ENCODE measurements around the gene NIPAL4. TPM values are rescaled to one million over a fixed set of nuclear protein-coding genes. Genes with fewer than 3 reads are reported as not detected.

NIPAL4 gene
- polyA plus RNA-seq, 1 experiment, result 4.4 TPM

GRCh38 chr5:157520911-157521703 lies 61.1 kb downstream of the NIPAL4 start:
- H3K4me3 ChIP-seq (ENCODE audit: low read depth, low read length), result no peak overlapping the region
- POLR2A ChIA-PET, result no interaction called here
- no peaks in the 10 kb centered on the region; the same call in 1 of the 2 replicates for H3K36me3 ChIP-seq (ENCODE audit: control insufficient read depth, insufficient read depth, low read length)
- CTCF ChIA-PET, result interaction anchor here (1.5 kb wide), 1 partner anchor 11 kb away, joined by 3 read pairs; no protein-coding TSS in a partner anchor
- TF ChIP-seq CTCF (IDR thresholded peaks at IDR 0.05; ENCODE audit: insufficient read depth, low read depth, low read length), result no peak
- H3K27me3 ChIP-seq (ENCODE audit: control insufficient read depth, insufficient read depth, low read length), result no peaks in the 10 kb centered on the region
- no peak for DNase-seq (ENCODE audit: low read depth)

- no peaks in the 10 kb centered on the region for H3K27me3 ChIP-seq (ENCODE audit: control insufficient read depth, insufficient read depth, low read length)
- no peak overlapping the region for H3K4me3 ChIP-seq (ENCODE audit: low read depth, low read length)
- CTCF ChIA-PET, result interaction anchor here (1.5 kb wide), 1 partner anchor 11 kb away, joined by 3 read pairs; no protein-coding TSS in a partner anchor
- no peaks in the 10 kb centered on the region; the same call in 1 of the 2 replicates for H3K36me3 ChIP-seq (ENCODE audit: control insufficient read depth, insufficient read depth, low read length)
- DNase-seq (ENCODE audit: low read depth), result no peak
- POLR2A ChIA-PET, result no interaction called here
- no peak for TF ChIP-seq CTCF (IDR thresholded peaks at IDR 0.05; ENCODE audit: insufficient read depth, low read depth, low read length)
These were observed 61.7 kb downstream of the NIPAL4 start for GRCh38 chr5:157521704-157522029.

GRCh38 chr5:157523976-157524375 lies 64.0 kb downstream of the NIPAL4 start:
- CTCF ChIA-PET, result interaction anchor here (0.8 kb wide), 1 partner anchor 15 kb away, joined by 4 read pairs; no protein-coding TSS in a partner anchor
- POLR2A ChIA-PET, result no interaction called here

More at GRCh38 chr5:157523976-157524375, 64.0 kb downstream of the NIPAL4 start:
- TF ChIP-seq CTCF (IDR thresholded peaks at IDR 0.05; ENCODE audit: insufficient read depth, low read depth, low read length), result no peak
- DNase-seq (ENCODE audit: low read depth), result no peak
- Histone ChIP-seq H3K27me3 (ENCODE audit: control insufficient read depth, insufficient read depth, low read length) (no peaks in the 10 kb centered on the region), H3K36me3 (ENCODE audit: control insufficient read depth, insufficient read depth, low read length) (no peaks in the 10 kb centered on the region), H3K4me3 (ENCODE audit: low read depth, low read length) (no peak overlapping the region)

Other genes starting within 250 kb of the NIPAL4 start
- gene CYFIP2, start 194.1 kb upstream of the NIPAL4 start, polyA plus RNA-seq (2011; rRNA removed), result 4.2 and 4.4 TPM in 2 replicates
- gene ADAM19, start 115.6 kb downstream of the NIPAL4 start, polyA plus RNA-seq (2011; rRNA removed), result 57.5 and 68.3 TPM in 2 replicates
- gene SOX30, start 192.2 kb downstream of the NIPAL4 start, polyA plus RNA-seq (2011; rRNA removed), result 0.07 TPM in 2 replicates
- not detected in 2 replicates for gene C5orf52, start 211.3 kb downstream of the NIPAL4 start, polyA plus RNA-seq (2011; rRNA removed)

Data from BJ (cell line).